ENCODE measurements around the gene AHNAK2. TPM values are rescaled to one million over a fixed set of nuclear protein-coding genes. Genes with fewer than 3 reads are reported as not detected.

The AHNAK2 gene
- total and polyA plus RNA-seq, 9 of the 15 experiments (the other 6 are each of a cell fraction or from before 2014, with no cell fraction given), result 0.04 to 0.09 (median 0.04) TPM; not detected in 6

DNA sequence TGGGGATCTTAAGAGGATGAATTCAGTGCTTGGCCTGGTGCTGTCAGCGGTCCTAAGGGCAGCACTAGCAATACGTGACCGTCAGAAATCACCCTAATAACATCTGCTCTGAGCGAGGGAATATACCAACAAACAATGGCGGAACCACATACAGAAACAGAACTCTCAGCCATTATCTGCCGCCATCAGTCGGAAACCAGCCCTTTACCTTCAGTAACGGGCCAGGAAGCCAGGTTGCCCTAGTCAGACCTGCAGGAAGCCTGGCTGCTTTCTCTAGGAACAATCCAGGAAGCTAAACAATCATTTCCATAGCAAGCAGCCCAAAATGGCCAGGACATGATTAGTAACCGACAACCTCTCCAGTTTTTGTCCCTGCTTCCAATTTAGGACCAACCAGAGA, 37.1 kb upstream of the AHNAK2 start (continued):
- TF ChIP-seq MYC (IDR thresholded peaks at IDR 0.05; ENCODE audit: low read depth, low read length) (peak; percentile 26; the same call in 1 of the 2 replicates), MYC (CRISPR knock-in tag; IDR thresholded peaks at IDR 0.05; ENCODE audit: borderline replicate concordance, low read depth) (no peak), BRF1 (IDR thresholded peaks at IDR 0.05; ENCODE audit: borderline replicate concordance, extremely low read depth, insufficient read length) (no peak), SMARCB1 (IDR thresholded peaks at IDR 0.05; ENCODE audit: insufficient read length, low read depth) (no peak), CC2D1A (IDR thresholded peaks at IDR 0.05) (no peak), JUN (IDR thresholded peaks at IDR 0.05; ENCODE audit: borderline replicate concordance, low read depth, low read length) (no peak), JUN (CRISPR knock-in tag; IDR thresholded peaks at IDR 0.05; ENCODE audit: borderline replicate concordance) (no peak), PRMT5 (CRISPR knock-in tag; IDR thresholded peaks at IDR 0.05) (no peak), ZNF76 (CRISPR knock-in tag; IDR thresholded peaks at IDR 0.05; ENCODE audit: borderline replicate concordance) (no peak), SPI1 (IDR thresholded peaks at IDR 0.05; ENCODE audit: borderline replicate concordance, low read depth, low read length) (peak; percentile 64), ZNF133 (CRISPR knock-in tag; IDR thresholded peaks at IDR 0.05) (no peak), EP300 (IDR thresholded peaks at IDR 0.05; ENCODE audit: low read length) (peak; percentile 33; the same call in 1 of the 2 replicates), LCOR (CRISPR knock-in tag; IDR thresholded peaks at IDR 0.05) (no peak)
- TF ChIP-seq, protein P1, sequence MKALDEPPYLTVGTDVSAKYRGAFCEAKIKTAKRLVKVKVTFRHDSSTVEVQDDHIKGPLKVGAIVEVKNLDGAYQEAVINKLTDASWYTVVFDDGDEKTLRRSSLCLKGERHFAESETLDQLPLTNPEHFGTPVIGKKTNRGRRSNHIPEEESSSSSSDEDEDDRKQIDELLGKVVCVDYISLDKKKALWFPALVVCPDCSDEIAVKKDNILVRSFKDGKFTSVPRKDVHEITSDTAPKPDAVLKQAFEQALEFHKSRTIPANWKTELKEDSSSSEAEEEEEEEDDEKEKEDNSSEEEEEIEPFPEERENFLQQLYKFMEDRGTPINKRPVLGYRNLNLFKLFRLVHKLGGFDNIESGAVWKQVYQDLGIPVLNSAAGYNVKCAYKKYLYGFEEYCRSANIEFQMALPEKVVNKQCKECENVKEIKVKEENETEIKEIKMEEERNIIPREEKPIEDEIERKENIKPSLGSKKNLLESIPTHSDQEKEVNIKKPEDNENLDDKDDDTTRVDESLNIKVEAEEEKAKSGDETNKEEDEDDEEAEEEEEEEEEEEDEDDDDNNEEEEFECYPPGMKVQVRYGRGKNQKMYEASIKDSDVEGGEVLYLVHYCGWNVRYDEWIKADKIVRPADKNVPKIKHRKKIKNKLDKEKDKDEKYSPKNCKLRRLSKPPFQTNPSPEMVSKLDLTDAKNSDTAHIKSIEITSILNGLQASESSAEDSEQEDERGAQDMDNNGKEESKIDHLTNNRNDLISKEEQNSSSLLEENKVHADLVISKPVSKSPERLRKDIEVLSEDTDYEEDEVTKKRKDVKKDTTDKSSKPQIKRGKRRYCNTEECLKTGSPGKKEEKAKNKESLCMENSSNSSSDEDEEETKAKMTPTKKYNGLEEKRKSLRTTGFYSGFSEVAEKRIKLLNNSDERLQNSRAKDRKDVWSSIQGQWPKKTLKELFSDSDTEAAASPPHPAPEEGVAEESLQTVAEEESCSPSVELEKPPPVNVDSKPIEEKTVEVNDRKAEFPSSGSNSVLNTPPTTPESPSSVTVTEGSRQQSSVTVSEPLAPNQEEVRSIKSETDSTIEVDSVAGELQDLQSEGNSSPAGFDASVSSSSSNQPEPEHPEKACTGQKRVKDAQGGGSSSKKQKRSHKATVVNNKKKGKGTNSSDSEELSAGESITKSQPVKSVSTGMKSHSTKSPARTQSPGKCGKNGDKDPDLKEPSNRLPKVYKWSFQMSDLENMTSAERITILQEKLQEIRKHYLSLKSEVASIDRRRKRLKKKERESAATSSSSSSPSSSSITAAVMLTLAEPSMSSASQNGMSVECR (CRISPR knock-in tag; IDR thresholded peaks at IDR 0.05), result no peak
- TF ChIP-seq, protein P2, sequence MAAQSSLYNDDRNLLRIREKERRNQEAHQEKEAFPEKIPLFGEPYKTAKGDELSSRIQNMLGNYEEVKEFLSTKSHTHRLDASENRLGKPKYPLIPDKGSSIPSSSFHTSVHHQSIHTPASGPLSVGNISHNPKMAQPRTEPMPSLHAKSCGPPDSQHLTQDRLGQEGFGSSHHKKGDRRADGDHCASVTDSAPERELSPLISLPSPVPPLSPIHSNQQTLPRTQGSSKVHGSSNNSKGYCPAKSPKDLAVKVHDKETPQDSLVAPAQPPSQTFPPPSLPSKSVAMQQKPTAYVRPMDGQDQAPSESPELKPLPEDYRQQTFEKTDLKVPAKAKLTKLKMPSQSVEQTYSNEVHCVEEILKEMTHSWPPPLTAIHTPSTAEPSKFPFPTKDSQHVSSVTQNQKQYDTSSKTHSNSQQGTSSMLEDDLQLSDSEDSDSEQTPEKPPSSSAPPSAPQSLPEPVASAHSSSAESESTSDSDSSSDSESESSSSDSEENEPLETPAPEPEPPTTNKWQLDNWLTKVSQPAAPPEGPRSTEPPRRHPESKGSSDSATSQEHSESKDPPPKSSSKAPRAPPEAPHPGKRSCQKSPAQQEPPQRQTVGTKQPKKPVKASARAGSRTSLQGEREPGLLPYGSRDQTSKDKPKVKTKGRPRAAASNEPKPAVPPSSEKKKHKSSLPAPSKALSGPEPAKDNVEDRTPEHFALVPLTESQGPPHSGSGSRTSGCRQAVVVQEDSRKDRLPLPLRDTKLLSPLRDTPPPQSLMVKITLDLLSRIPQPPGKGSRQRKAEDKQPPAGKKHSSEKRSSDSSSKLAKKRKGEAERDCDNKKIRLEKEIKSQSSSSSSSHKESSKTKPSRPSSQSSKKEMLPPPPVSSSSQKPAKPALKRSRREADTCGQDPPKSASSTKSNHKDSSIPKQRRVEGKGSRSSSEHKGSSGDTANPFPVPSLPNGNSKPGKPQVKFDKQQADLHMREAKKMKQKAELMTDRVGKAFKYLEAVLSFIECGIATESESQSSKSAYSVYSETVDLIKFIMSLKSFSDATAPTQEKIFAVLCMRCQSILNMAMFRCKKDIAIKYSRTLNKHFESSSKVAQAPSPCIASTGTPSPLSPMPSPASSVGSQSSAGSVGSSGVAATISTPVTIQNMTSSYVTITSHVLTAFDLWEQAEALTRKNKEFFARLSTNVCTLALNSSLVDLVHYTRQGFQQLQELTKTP (IDR thresholded peaks at IDR 0.05; ENCODE audit: low read depth in 1 of 2, partially characterized antibody in 2 of 2), result no peak
- TF ChIP-seq, protein P3, sequence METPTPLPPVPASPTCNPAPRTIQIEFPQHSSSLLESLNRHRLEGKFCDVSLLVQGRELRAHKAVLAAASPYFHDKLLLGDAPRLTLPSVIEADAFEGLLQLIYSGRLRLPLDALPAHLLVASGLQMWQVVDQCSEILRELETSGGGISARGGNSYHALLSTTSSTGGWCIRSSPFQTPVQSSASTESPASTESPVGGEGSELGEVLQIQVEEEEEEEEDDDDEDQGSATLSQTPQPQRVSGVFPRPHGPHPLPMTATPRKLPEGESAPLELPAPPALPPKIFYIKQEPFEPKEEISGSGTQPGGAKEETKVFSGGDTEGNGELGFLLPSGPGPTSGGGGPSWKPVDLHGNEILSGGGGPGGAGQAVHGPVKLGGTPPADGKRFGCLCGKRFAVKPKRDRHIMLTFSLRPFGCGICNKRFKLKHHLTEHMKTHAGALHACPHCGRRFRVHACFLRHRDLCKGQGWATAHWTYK (CRISPR knock-in tag; IDR thresholded peaks at IDR 0.05), result no peak

All from K562 (cell line).